ENCODE results near the gene ASIC4. TPM values are rescaled to one million over a fixed set of nuclear protein-coding genes. Genes with fewer than 3 reads are reported as not detected.

The ASIC4 gene
- total and polyA plus RNA-seq, 2 of the 13 experiments (the other 11 are each of a cell fraction or from before 2014, with no cell fraction given) = 0.03 TPM; not detected in 1

DNA sequence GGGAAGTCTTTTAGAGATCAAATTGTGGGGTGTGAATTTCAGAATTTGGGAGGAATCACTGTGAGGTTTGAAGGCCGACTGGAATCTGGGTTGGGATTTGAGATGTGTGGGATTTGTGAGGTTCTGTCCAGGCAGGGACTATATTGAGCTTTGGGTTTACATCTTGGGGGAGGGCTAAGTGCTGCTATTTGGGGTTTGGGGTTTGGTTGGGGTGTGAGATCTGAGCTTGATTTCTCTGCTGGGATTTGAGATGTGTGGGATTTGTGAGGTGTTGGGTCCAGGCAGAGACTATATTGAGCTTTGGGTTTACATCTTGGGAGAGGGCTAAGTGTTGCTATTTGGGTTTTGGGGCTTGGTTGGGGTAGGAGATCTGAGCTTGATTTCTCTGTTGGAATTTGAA, 14.7 kb upstream of the ASIC4 start:
- H3K9ac ChIP-seq (ENCODE audit: insufficient read depth, low read depth, low read length) = peak overlapping the region; percentile 96
- CTCF ChIA-PET (ENCODE audit: low intra/inter-chr PET ratio, low total read pairs) = no interaction called here
- ATAC-seq (no peak), DNase-seq (ENCODE audit: low spot score) (no peak), FAIRE-seq (no peak)
- peaks cover 12% of the 10 kb centered on the region for H3K79me2 ChIP-seq (ENCODE audit: insufficient read depth, low read length)
- peaks cover 6 to 31% of the 10 kb centered on the region in 2 experiments; a peak in 4 of 5 replicates for H3K27me3 ChIP-seq (ENCODE audit: control insufficient read depth in 1 of 2, insufficient read depth in 2 of 2, low read length in 2 of 2)
- peaks cover 7 to 14% of the 10 kb centered on the region in 2 experiments for H3K36me3 ChIP-seq (replicated peaks in 1 of 2; ENCODE audit: control insufficient read depth in 1 of 2, insufficient read depth in 2 of 2, low read length in 2 of 2)
- H3K27ac ChIP-seq (ENCODE audit: extremely low read length, insufficient read depth, low read length) = peak overlapping the region; percentile 70
- in situ Hi-C loops (cut with HindIII; ENCODE audit: extremely low pct_ligation_motif_present, low pct_unique_long_range_greater_than_20kb) (no loop called here), intact Hi-C loops (cut with micrococcal nuclease; ENCODE audit: unreplicated experiment) (loop anchor here (5.0 kb wide), 2 partner anchors 98 to 112 kb away; partner anchors contain the start of genes DNPEP and STK11IP)
- H3K4me3 ChIP-seq (replicated peaks in 1 of 3; ENCODE audit: insufficient read depth in 1 of 3, low read depth in 2 of 3, low read length in 3 of 3) = peak overlapping the region; percentile 79 to 93 (median 89)
- POLR2A ChIA-PET = interaction anchor here (1.2 to 4.4 kb wide), 4 partner anchors 11 to 98 kb away, joined by 5 to 94 read pairs (median 14); partner anchors contain the start of genes ASIC4 and STK11IP
- BruUV-seq (replicated peaks) = no TSS peak
- H3K9me3 ChIP-seq (ENCODE audit: low read length) = no peaks in the 10 kb centered on the region
- 4% methylated on average over 1 of the region's 1 CpG for WGBS (ENCODE audit: low lambda C conversion rate)
- no peak overlapping the region for H2AFZ ChIP-seq (ENCODE audit: low read length)
- no peaks in the 10 kb centered on the region for H4K20me1 ChIP-seq (ENCODE audit: insufficient read depth, low read length)
- H3K4me2 ChIP-seq (ENCODE audit: low read depth, low read length) = peak overlapping the region; percentile 97
- H3K4me1 ChIP-seq (ENCODE audit: insufficient read depth, low read length) = peaks cover 56% of the 10 kb centered on the region
- no peak for TF ChIP-seq ELF4 (CRISPR knock-in tag; IDR thresholded peaks at IDR 0.05; ENCODE audit: borderline replicate concordance)
- no peak for TF ChIP-seq ZNF44 (CRISPR knock-in tag; IDR thresholded peaks at IDR 0.05)
- TF ChIP-seq STAT6 (CRISPR knock-in tag; IDR thresholded peaks at IDR 0.05; ENCODE audit: borderline replicate concordance) = 0 out of 2 replicates have a peak, but pooled peaks have one; percentile 8
- TF ChIP-seq, protein P1, sequence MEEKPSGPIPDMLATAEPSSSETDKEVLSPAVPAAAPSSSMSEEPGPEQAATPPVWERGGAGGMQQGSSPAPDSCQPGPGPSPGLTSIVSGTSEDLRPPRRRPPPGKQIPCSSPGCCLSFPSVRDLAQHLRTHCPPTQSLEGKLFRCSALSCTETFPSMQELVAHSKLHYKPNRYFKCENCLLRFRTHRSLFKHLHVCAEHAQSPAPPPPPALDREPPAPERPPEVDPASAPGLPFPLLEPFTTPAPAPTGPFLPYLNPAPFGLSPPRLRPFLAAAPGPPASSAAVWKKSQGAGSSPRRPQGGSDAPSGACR (CRISPR knock-in tag; IDR thresholded peaks at IDR 0.05) = no peak
- TF ChIP-seq ZNF776 (CRISPR knock-in tag; IDR thresholded peaks at IDR 0.05) = no peak
- TF ChIP-seq ZNF180 (CRISPR knock-in tag; IDR thresholded peaks at IDR 0.05; ENCODE audit: borderline replicate concordance, low read depth) = no peak
- TF ChIP-seq ZNF382 (CRISPR knock-in tag; IDR thresholded peaks at IDR 0.05; ENCODE audit: borderline replicate concordance) = no peak
- TF ChIP-seq, protein P2, sequence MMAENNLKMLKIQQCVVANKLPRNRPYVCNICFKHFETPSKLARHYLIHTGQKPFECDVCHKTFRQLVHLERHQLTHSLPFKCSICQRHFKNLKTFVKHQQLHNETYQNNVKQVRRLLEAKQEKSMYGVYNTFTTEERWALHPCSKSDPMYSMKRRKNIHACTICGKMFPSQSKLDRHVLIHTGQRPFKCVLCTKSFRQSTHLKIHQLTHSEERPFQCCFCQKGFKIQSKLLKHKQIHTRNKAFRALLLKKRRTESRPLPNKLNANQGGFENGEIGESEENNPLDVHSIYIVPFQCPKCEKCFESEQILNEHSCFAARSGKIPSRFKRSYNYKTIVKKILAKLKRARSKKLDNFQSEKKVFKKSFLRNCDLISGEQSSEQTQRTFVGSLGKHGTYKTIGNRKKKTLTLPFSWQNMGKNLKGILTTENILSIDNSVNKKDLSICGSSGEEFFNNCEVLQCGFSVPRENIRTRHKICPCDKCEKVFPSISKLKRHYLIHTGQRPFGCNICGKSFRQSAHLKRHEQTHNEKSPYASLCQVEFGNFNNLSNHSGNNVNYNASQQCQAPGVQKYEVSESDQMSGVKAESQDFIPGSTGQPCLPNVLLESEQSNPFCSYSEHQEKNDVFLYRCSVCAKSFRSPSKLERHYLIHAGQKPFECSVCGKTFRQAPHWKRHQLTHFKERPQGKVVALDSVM (CRISPR knock-in tag; IDR thresholded peaks at IDR 0.05) = no peak
- no peak for TF ChIP-seq ZNF329 (CRISPR knock-in tag; IDR thresholded peaks at IDR 0.05; ENCODE audit: low read depth)
- TF ChIP-seq RBM22 (optimal IDR thresholded peaks at IDR 0.05; ENCODE audit: low read length) = peak; percentile 20
- TF ChIP-seq, protein P3, sequence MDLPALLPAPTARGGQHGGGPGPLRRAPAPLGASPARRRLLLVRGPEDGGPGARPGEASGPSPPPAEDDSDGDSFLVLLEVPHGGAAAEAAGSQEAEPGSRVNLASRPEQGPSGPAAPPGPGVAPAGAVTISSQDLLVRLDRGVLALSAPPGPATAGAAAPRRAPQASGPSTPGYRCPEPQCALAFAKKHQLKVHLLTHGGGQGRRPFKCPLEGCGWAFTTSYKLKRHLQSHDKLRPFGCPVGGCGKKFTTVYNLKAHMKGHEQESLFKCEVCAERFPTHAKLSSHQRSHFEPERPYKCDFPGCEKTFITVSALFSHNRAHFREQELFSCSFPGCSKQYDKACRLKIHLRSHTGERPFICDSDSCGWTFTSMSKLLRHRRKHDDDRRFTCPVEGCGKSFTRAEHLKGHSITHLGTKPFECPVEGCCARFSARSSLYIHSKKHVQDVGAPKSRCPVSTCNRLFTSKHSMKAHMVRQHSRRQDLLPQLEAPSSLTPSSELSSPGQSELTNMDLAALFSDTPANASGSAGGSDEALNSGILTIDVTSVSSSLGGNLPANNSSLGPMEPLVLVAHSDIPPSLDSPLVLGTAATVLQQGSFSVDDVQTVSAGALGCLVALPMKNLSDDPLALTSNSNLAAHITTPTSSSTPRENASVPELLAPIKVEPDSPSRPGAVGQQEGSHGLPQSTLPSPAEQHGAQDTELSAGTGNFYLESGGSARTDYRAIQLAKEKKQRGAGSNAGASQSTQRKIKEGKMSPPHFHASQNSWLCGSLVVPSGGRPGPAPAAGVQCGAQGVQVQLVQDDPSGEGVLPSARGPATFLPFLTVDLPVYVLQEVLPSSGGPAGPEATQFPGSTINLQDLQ (CRISPR knock-in tag; IDR thresholded peaks at IDR 0.05) = no peak
- TF ChIP-seq, protein P4, sequence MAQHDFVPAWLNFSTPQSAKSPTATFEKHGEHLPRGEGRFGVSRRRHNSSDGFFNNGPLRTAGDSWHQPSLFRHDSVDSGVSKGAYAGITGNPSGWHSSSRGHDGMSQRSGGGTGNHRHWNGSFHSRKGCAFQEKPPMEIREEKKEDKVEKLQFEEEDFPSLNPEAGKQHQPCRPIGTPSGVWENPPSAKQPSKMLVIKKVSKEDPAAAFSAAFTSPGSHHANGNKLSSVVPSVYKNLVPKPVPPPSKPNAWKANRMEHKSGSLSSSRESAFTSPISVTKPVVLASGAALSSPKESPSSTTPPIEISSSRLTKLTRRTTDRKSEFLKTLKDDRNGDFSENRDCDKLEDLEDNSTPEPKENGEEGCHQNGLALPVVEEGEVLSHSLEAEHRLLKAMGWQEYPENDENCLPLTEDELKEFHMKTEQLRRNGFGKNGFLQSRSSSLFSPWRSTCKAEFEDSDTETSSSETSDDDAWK (CRISPR knock-in tag; IDR thresholded peaks at IDR 0.05) = no peak
- 0 out of 2 replicates have a peak, but pooled peaks have one; percentile 13 for TF ChIP-seq POLR2AphosphoS5 (IDR thresholded peaks at IDR 0.05; ENCODE audit: low read depth, low read length)
- TF ChIP-seq CBX5 (CRISPR knock-in tag; IDR thresholded peaks at IDR 0.05; ENCODE audit: borderline replicate concordance) = no peak
- TF ChIP-seq ELF3 (CRISPR knock-in tag; IDR thresholded peaks at IDR 0.05) = no peak

Data from HepG2 (cell line).